VCaP (cell line): ENCODE results near the gene SHC2.
"Not testable (repeated sequence)": the region's sequence is repeated elsewhere in the genome, so short reads cannot be mapped to it uniquely, and the experiment has no call there.

Experiments
- H3K27ac ChIP-seq: fragments of 450-650 bp; 2 replicates; pipeline ENCODE4 v1.5.1; 2017
- TF ChIP-seq, protein P1 (sequence below): fragments of 450-650 bp; conservative IDR thresholded peaks from 2 replicates; pipeline ENCODE4 v1.5.1; 2017; ENCODE audit warnings: mild to moderate bottlenecking, moderate library complexity

The SHC2 gene

DNA sequence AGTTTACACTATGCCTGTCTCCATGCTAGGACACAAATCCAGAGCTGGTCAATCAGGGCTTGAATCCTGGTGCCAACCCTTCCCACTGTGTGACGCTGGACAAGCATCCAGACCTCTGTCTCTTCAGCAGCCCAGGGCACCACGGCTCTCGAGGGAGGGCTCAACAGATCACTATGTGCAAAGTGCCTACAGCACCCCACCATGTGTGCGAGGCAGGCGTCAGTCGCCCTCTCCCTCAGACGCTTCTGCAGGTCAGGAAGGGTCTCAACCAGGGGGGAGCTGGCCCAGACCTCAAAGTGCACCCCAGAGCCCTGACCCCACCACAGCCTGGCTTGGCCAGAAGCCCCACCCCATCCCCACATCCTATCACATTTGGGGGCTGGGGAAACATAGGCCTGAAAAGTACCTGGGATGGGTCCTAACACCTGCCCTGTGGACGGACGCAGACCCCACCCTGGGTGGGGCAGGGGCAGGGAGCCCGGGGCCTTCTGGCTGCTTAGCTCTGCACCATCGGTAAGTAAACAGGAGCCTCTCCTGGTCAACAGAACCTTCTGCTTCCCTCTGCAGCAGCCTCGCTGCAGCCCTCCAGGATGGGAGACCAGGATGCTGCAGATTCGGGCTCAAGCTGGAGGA is 49.0 kb downstream of the SHC2 start:
- TF ChIP-seq, protein P1, sequence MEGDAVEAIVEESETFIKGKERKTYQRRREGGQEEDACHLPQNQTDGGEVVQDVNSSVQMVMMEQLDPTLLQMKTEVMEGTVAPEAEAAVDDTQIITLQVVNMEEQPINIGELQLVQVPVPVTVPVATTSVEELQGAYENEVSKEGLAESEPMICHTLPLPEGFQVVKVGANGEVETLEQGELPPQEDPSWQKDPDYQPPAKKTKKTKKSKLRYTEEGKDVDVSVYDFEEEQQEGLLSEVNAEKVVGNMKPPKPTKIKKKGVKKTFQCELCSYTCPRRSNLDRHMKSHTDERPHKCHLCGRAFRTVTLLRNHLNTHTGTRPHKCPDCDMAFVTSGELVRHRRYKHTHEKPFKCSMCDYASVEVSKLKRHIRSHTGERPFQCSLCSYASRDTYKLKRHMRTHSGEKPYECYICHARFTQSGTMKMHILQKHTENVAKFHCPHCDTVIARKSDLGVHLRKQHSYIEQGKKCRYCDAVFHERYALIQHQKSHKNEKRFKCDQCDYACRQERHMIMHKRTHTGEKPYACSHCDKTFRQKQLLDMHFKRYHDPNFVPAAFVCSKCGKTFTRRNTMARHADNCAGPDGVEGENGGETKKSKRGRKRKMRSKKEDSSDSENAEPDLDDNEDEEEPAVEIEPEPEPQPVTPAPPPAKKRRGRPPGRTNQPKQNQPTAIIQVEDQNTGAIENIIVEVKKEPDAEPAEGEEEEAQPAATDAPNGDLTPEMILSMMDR, result no peak

DNA sequence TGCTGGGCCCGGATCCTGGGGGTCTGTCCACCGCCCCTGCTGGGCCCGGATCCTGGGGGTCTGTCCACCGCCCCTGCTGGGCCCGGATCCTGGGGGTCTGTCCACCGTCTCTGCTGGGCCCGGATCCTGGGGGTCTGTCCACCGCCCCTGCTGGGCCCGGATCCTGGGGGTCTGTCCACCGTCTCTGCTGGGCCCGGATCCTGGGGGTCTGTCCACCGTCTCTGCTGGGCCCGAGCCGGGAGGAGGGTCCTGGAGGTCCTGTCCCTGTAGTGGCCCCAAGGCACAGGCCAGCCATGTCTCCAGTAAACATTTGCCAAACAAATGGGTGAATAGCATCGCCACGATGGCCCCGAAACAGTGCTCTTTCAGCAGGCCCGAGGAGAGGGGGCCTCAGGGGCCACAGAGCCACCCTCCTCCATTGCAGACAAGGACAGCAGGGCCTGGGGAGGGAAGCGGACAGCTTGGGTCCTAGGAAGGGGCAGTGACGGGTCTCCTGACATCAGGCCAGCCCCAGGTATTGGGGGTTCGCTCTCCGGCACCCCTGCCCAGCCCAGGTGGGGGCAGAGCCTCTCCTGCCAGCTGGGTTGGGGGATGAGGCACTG is 49.6 kb downstream of the SHC2 start:
- H3K27ac ChIP-seq, result not testable (repeated sequence)

More for the DNA sequence above, 49.0 kb downstream of the SHC2 start:
- H3K27ac ChIP-seq, result no peak overlapping the region

DNA sequence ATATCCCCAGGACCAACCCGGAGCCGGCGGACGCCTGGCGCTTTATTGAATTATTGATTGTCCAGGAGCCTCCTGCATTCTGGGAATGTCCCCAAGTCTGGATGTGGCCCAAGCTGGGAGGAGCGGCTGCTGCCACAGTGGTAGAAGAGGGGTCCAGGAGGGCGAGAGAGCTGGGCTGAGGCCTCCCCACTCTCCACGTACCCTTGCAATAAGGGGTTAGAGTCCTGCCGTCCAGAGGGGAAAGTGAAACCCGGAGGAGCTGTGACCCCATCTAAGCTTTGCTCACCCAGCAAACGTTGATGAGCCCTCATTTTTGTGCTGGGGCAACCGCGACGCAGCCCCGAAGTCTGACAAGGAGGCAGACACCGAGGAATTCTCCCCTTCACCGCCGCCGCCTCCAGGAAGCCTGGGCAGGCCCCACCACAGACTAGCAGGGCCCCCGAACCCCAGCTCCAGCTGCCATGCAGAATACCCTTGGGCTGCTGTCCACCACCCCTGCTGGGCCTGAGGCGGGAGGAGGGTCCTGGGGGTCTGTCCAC is 50.5 kb downstream of the SHC2 start:
- H3K27ac ChIP-seq, result no peak overlapping the region
- TF ChIP-seq, protein P1, result no peak

DNA sequence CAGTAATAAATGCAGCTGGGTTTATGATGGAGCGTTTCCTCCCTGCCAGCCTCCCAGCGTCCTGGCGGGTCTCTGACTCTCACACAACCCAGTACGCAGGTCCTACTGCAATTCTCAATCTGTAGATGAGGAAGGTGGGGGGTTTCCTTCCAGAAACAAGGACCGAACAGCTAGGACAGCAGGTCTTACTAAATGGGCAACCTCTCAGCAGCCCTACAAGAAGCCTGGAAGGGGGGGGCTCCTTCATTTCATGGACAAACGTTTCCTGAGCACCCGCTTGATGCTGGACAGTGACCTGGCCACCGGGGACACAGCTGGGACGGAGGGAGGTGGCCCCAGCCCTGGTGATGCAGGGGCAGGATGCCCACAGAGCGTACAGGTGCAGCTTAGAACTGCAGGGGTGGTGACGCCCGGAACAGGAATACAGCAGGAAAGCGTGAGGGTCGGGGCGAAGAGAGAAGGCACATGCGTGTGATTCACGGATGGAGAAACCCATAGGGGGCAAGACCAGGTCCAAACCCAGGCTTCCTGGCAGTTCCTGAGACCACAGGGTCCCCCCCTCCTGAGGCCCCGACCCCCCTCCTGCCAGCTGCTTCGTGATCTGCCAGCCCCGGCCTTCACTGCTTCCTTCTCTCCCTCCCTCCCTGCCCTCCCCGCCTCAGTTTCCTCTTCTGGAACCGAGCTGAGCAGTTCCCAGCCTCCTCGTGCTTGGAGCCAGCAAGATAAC is 51.2 kb downstream of the SHC2 start:
- H3K27ac ChIP-seq, result peak overlapping the region; percentile 56; the same call in 1 of the 2 replicates
- TF ChIP-seq, protein P1, result no peak

DNA sequence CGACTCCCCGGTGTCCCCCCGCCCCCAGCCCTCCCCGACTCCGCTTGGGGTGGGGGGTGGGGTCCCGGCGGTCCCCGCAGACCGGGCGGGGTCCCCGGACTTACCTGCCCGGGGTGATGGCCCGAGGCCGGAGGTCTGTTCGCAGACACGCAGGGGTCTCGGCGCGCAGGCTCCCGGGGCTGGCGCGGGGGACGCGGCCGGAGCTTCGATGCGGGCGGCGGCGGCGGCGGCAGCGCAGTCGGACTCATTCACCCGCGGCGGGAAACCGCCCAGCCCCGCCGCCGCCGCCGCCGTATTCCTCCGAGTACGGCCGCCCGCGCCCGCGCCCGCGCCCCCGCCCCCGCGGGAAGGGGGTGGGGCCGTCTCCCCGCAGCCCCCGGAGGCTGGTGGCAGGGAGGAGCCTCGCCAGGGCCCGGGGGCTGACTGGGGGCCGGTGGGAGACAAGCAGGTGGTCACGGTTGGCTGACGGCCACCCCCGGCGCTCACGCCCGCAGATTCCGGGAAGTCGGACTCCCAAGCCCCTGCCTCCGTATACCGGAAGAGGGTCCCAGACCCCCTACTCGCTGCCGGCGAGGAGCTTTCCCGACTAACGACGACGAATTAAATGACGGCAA is 51.8 kb downstream of the SHC2 start, which contains the start of gene C2CD4C:
Gene C2CD4C, minus strand, starts transcription at position 246 of the 614 bp plus-strand sequence. CDS start 786 bp downstream, outside the sequence.
- H3K27ac ChIP-seq, result peak within 1 kb of the TSS; percentile 56; the same call in 1 of the 2 replicates
- TF ChIP-seq, protein P1, result no peak

DNA sequence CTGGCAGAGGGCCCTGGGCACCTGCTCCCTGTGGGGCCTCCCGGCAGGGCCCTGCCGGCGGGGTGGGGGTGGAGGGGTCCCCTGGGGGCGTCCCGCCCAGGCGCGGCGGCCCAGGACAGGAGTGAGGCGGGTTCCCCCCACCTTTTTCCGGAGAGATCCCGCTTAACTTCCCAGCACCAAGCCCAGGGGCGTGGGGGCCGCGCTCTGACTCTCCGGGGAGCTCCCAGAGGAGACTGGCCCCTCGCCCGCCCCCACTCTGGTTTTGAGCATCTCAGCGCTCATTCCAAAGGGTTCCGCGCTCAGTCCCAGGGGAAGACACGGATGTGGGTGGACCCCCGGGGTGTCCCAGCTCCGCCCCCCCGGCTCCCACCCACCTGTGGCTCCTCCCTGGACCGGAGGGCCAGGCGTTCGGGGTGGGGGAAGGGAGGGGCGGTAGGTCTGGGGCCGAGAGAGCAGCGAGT is 52.4 kb downstream of the SHC2 start:
- peak overlapping the region; percentile 56; the same call in 1 of the 2 replicates for H3K27ac ChIP-seq
- TF ChIP-seq, protein P1, result no peak

DNA sequence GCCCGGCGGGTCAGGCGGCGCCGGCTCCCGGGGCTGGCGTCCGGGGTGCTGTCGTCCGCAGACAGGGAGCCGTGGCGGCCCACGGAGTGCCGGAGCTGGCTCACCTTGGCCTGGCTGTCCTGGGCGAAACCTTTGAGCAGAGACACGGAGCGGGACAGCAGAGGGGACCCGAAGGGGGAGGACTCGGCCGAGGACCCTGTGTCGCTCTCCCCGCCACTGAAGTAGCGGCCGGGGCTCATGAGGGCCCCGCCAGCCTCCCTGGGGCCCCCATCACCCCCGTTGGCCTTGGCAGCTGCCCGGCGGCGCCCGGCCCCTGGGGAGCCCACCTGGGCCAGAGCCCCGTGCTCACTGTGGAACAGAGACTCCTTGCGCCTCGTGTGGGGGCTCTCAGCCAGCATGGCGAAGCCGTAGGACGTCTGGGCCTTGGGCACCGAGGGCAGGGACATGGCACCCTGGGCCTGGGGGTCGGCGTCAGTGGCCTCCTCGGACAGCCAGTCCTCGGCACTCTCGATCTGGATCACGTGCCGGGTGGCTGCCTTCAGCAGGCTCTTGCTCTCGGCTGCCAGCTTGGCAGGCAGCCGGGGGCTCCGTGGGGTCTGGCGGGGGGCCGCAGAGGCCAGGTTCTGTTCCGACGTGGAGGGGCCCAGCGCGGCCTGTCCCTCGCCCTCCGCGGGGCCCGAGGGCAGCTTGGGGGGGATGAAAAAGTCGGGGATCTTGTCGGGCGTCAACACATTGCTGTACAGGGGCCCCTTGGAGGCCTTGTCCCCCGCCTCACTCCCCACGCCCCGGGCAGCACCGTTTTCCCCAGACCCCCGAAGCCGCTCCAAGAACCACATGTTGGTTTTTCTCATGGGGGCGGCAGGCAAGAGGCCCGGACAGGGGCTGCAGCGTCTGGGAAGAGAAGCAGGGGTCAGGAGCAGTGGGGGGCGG is 53.1 kb downstream of the SHC2 start:
- TF ChIP-seq, protein P1, result no peak
- H3K27ac ChIP-seq, result peak overlapping the region; percentile 56; the same call in 1 of the 2 replicates
